Urothelium cell line (cell line): ENCODE results near the gene TFEC.
A peak's percentile ranks its signal among the peaks of the same experiment; 100 is the strongest.
"Not testable (repeated sequence)": the region's sequence is repeated elsewhere in the genome, so short reads cannot be mapped to it uniquely, and the experiment has no call there.

Experiments
- DNase-seq: peaks from one replicate; pipeline ENCODE4 v3.0.0; 2011; ENCODE audit warnings: low spot score, mixed read lengths
- FAIRE-seq: peaks from 2 replicates; lab custom pipeline; 2011; peaks lifted over from hg19 to GRCh38; lab: Jason Lieb, UNC

The TFEC gene

DNA sequence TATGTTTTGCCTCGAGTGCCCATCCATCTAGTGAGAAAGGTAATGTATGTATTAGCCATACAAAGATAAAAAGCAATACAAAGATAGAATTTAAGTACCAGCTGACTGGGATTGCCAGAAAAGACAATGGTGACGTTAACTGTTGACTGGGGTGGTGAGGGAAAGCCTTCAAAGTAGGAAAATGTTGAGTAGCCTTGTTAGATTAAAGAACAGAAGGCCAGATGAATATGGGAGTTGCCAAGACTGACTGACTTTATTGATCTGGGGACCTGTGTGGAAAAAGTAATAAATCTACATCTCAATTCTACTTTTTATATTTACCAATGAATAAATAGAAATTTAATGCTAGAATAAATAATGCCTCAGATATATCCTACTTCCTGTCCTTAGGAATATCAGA lies 97.7 kb downstream of the TFEC start:
- FAIRE-seq (no peak), DNase-seq (no peak)

DNA sequence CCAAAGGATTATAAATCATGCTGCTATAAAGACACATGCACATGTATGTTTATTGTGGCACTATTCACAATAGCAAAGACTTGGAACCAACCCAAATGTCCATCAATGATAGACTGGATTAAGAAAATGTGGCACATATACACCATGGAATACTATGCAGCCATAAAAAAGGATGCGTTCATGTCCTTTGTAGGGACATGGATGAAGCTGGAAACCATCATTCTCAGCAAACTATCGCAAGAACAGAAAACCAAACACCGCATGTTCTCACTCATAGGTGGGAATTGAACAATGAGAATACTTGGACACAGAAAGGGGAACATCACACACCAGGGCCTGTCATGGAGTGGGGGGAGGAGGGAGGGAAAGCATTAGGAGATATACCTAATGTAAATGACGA lies 100.4 kb downstream of the TFEC start:
- FAIRE-seq, DNase-seq: not testable (repeated sequence)

DNA sequence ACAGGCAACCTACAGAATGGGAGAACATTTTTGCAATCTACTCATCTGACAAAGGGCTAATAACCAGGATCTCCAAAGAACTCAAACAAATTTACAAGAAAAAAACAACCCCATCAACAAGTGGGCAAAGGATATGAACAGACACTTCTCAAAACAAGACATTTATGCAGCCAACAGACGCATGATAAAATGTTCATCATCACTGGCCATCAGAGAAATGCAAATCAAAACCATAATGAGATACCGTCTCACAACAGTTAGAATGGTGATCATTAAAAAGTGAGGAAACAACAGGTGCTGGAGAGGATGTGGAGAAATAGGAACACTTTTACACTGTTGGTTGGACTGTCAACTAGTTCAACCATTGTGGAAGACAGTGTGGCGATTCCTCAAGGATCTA lies 100.8 kb downstream of the TFEC start:
- FAIRE-seq, DNase-seq: not testable (repeated sequence)

DNA sequence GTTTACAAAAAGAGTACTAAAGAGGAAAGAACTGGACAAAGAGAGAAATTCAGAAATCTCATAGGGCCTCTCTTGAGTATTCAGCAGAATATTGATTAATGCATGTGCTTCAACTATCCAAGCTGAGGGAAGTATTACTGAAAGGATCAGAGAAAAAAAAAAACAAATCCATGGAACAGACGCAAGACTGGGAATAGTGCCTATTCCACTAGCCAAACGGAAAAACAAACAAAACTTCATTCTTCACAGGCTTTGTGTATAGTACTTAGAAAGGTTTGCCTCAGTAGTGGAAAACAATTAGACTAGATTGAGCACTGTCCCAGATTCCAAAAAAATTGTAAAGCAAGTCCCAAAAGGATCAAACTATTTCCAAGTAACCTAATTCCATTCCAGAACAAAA lies 106.2 kb downstream of the TFEC start:
- FAIRE-seq: no peak
- no peak for DNase-seq

DNA sequence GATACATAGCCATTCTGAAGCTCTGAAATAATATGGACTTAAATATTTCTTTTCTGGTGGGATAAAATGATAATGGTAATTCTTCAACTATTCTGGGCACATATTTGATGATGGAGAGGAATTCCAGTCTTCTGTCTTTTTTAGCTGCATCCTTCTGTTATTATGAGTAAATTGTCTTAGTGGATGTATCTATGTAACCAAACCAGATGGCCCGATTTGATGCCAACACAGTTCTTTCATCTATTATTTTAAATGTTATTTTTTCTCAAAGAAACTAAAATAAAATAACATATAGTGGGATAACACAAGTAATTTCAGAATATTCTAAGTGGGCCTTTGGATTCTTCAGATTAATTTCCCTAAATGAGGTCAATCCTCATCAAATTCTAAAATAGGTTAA lies 110.2 kb downstream of the TFEC start:
- DNase-seq (no peak), FAIRE-seq (no peak)

DNA sequence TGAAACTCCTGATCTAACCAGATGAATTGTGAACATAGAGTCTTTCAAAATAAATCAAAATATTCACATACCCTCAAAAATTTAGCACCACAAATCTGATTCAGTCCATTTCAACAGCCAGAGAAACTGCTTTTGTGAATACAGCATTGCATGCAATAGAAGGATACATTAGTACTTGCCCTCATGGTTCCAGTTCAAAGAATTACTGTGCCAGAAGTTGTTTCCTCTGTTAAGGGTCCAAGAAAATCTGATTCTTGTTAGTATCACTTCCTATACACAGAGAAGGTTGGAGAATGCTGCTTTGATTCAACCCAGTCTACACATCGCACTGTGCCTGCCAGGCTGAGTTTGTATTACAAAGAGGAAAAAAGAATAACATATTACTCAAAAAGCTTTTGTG lies 115.6 kb downstream of the TFEC start:
- no peak for FAIRE-seq
- DNase-seq: no peak

DNA sequence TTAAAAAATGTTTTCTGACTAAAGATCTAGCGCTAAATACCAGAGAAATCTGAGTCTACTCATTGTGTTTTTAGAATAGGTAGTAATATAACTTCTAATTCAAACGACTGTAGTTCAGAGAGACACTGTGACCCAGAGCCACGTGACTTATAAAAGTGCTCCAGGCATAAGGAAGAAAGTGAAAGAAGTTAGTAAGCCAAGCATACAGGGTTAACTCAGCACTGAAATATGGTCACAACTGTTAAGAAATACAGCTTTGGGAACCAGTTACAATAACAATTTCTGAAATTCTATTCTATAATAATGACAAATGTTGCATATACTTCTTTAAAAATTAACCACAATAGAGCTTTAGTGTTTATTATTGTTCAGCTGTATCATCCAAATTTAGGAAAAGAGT lies 119.1 kb downstream of the TFEC start:
- no peak for DNase-seq
- FAIRE-seq: no peak

DNA sequence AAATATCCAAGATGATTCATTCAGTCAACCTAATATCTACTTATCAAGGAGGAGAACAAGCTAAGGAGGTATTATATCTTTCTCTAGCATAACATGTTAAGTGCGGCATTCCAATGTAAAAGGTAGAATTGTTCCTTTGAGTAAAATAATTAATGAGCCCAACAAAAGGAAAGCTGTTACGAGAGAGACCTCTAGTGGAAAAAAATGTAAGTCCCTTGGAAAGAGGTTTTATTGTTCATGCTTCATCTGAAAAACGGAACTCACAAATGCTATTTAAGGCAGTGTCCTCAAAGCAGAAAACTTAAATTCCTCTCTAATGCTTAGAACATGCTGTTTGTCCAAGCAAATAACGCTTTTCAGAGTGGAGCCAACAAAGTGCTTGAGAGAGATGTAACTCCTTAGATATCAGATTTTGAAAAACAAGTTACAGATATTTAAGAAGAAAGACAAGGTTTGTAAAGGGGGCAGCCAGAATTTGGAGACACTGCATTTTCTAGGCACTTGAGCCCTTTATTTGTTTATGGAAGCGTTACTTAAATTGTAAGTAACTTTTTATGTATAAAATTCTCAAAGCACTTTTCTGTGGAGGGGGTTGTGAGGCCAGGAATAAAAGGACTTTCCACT lies 119.9 kb downstream of the TFEC start:
- FAIRE-seq: no peak
- DNase-seq: peak; percentile 4

DNA sequence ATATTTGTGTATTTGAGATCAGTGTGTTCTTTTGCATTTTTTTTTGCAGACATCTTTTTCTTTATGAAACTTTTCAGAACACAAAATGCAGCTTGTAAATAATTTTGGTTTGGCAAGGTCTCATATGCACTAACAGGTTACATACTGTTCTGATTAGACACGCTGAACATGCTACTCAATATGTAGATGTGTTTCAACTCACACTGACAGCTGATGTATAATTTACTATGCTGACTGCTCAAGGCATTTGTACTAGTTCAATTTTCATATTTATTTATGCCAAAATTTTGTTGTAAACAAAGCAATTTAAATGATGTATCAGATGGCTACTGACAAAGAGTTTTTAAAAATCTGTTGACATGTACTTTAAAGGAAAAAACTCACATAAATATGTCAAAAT lies 123.8 kb downstream of the TFEC start:
- no peak for DNase-seq
- FAIRE-seq: no peak

DNA sequence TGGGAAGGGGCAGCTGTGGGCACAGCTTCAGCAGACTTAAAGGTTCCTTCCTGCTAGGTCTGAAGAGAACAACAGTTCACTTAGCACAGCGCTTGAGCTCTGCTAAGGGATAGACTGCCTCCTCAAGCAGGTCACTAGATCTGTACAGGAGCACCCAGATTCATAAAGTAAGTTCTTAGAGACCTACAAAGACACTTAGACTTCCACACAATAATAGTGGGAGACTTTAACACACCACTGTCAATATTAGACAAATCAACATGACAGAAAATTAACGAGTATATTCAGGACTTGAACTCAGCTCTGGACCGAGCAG lies 140.9 kb downstream of the TFEC start:
- FAIRE-seq (no peak), DNase-seq (no peak)

DNA sequence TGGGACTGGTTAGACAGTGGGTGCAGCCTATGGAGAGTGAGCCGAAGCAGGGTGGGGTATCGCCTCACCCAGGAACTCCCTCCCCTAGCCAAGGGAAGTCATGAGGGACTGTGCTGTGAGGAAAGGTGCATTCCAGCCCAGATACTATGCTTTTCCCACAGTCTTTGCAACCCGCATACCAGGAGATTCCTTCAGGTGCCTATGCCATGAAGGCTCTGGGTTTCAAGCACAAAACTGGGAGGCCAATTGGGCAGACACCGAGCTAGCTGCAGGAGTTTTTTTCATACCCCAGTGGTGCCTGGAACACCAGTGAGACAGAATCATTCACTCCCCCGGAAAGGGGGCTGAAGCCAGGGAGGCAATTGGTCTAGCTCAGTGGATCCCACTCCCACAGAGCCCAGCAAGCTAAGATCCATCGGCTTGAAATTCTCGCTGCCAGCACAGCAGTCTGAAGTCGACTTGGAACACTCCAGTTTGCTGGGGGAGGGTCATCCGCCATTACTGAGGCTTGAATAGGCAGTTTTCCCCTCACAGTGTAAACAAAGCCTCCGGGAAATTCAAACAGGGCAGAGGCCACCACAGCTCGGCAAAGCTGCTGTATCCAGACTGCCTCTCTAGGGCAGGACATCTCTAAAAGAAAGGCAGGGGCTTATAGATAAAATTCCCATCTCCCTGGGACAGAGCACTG lies 141.4 kb downstream of the TFEC start:
- no peak for DNase-seq
- FAIRE-seq: no peak

DNA sequence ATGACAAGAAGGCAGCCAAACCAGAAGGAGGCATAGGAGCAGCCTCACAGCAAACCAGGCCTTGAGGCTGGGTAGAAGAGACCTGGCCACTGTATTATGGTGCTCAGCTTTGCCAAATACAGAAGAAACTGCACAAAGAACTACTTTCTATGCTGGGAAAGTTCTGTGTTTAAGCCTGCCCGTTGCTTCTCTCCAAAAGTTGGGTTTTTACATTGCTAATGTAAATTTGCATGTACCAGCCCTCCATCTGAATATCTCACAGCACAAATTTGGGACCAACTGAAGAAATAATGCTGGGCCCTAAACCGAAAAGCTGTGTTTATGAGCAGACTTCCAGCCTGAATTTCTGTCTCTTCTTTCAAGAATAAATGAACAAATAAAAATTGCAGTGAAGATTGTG lies 145.0 kb downstream of the TFEC start:
- no peak for DNase-seq
- FAIRE-seq: no peak
